HEK293 (cell line): ENCODE measurements around the gene ATG2A.

Experiments used
- CTCF ChIA-PET: fragments of 350-600 bp; formaldehyde crosslinking; extraction: SDS; loops from one replicate; lab custom pipeline; 2021; ENCODE audit warnings: antibody characterized with exemption; lab: Yijun Ruan, JAX
- POLR2A ChIA-PET: fragments of 300-600 bp; formaldehyde crosslinking; extraction: SDS; loops from one replicate; lab custom pipeline; 2020; ENCODE audit warnings: antibody characterized with exemption, inconsistent platforms; lab: Yijun Ruan, JAX
- H3K27ac ChIP-seq: fragments of 200-500 bp; sonication (Bioruptor generic); 2 replicates; pipeline ENCODE4 v1.5.1; 2014; ENCODE audit warnings: low read depth, low read length, control low read depth, inconsistent platforms; ENCODE audit errors: extremely low read depth
- H3K36me3 ChIP-seq, 2 experiments: fragments of 200-500 bp in 1 of 2; sonication (Bioruptor generic) in 1 of 2; 1 replicate in 1 of 2; 2 replicates in 1 of 2; pipeline ENCODE4 v1.5.1; 2014 to 2017; ENCODE audit warnings: inconsistent platforms in 2 of 2, low read length in 2 of 2; ENCODE audit not compliant: control insufficient read depth in 2 of 2, insufficient read depth in 1 of 2
- H3K4me1 ChIP-seq: fragments of 200-500 bp; sonication (Bioruptor generic); 2 replicates; pipeline ENCODE4 v1.5.1; 2014; ENCODE audit warnings: mild to moderate bottlenecking, low read length, inconsistent platforms; ENCODE audit not compliant: control insufficient read depth, insufficient read depth
- H3K4me3 ChIP-seq: 2 replicates; pipeline ENCODE4 v1.5.1; 2011; ENCODE audit warnings: low read depth, mild to moderate bottlenecking, control low read depth, low read length, moderate library complexity
- H3K9me3 ChIP-seq: fragments of 200-500 bp; sonication (Bioruptor generic); 2 replicates; pipeline ENCODE4 v1.5.1; 2014; ENCODE audit warnings: low read depth, low read length, inconsistent platforms; ENCODE audit not compliant: control insufficient read depth, insufficient read depth
- GLI2 ChIP-seq: fragments of 450-650 bp; formaldehyde crosslinking; IDR thresholded peaks from 2 replicates; pipeline ENCODE4; 2017; ENCODE audit warnings: missing biosample characterization, missing genetic modification characterization, low read depth, borderline replicate concordance
- KLF7 ChIP-seq: fragments of 450-650 bp; formaldehyde crosslinking; IDR thresholded peaks from 2 replicates; pipeline ENCODE4 v1.5.1; 2016; ENCODE audit warnings: missing biosample characterization, missing genetic modification characterization, borderline replicate concordance
- SETDB1 ChIP-seq: IDR thresholded peaks from one replicate; pipeline ENCODE4 v1.6.1; 2017; ENCODE audit warnings: mild to moderate bottlenecking, low read length, moderate library complexity, mixed read lengths; ENCODE audit not compliant: insufficient read length
- YY2 ChIP-seq: fragments of 450-650 bp; formaldehyde crosslinking; IDR thresholded peaks from 2 replicates; pipeline ENCODE4 v1.5.1; 2016; ENCODE audit warnings: missing biosample characterization, missing genetic modification characterization
- ZFP41 ChIP-seq: fragments of 450-650 bp; formaldehyde crosslinking; IDR thresholded peaks from 2 replicates; pipeline ENCODE4 v1.5.1; 2016; ENCODE audit warnings: missing biosample characterization, missing genetic modification characterization, borderline replicate concordance
- ZFP69B ChIP-seq: fragments of 450-650 bp; formaldehyde crosslinking; IDR thresholded peaks from 2 replicates; pipeline ENCODE4 v1.5.1; 2016; ENCODE audit warnings: missing biosample characterization, missing genetic modification characterization
- ZIC2 ChIP-seq: fragments of 450-650 bp; formaldehyde crosslinking; IDR thresholded peaks from 2 replicates; pipeline ENCODE4 v1.5.1; 2016; ENCODE audit warnings: missing biosample characterization, missing genetic modification characterization
- ZNF114 ChIP-seq: fragments of 450-650 bp; formaldehyde crosslinking; IDR thresholded peaks from 2 replicates; pipeline ENCODE4 v1.5.0; 2017; ENCODE audit warnings: missing biosample characterization, missing genetic modification characterization
- ZNF121 ChIP-seq: fragments of 450-650 bp; formaldehyde crosslinking; IDR thresholded peaks from 2 replicates; pipeline ENCODE4 v1.5.1; 2016; ENCODE audit warnings: missing biosample characterization, missing genetic modification characterization
- ZNF133 ChIP-seq: fragments of 450-650 bp; formaldehyde crosslinking; IDR thresholded peaks from 2 replicates; pipeline ENCODE4 v1.5.1; 2016; ENCODE audit warnings: missing biosample characterization, missing genetic modification characterization
- ZNF146 ChIP-seq: fragments of 450-650 bp; formaldehyde crosslinking; IDR thresholded peaks from 2 replicates; pipeline ENCODE4 v1.5.1; 2016; ENCODE audit warnings: missing biosample characterization, missing genetic modification characterization
- ZNF169 ChIP-seq: fragments of 450-650 bp; formaldehyde crosslinking; IDR thresholded peaks from 2 replicates; pipeline ENCODE4 v1.5.1; 2016; ENCODE audit warnings: missing biosample characterization, missing genetic modification characterization
- ZNF354C ChIP-seq: fragments of 450-650 bp; formaldehyde crosslinking; IDR thresholded peaks from 2 replicates; pipeline ENCODE4 v1.5.1; 2016; ENCODE audit warnings: missing biosample characterization, missing genetic modification characterization, low read depth, borderline replicate concordance
- ZNF394 ChIP-seq: fragments of 450-650 bp; formaldehyde crosslinking; IDR thresholded peaks from 2 replicates; pipeline ENCODE4 v1.5.1; 2016; ENCODE audit warnings: missing biosample characterization, missing genetic modification characterization, mild to moderate bottlenecking, moderate library complexity, borderline replicate concordance
- ZNF416 ChIP-seq: fragments of 450-650 bp; formaldehyde crosslinking; IDR thresholded peaks from 2 replicates; pipeline ENCODE4 v1.5.1; 2016; ENCODE audit warnings: missing biosample characterization, missing genetic modification characterization
- ZNF433 ChIP-seq: fragments of 450-650 bp; formaldehyde crosslinking; IDR thresholded peaks from 2 replicates; pipeline ENCODE4 v1.5.1; 2016; ENCODE audit warnings: missing biosample characterization, missing genetic modification characterization, low read depth
- ZNF555 ChIP-seq: fragments of 450-650 bp; formaldehyde crosslinking; conservative IDR thresholded peaks from 2 replicates; pipeline ENCODE4 v1.5.1; 2017; ENCODE audit warnings: missing biosample characterization, mild to moderate bottlenecking, missing genetic modification characterization, inconsistent platforms
- ZNF561 ChIP-seq: fragments of 450-650 bp; IDR thresholded peaks from 2 replicates; pipeline ENCODE4 v1.5.1; 2018; ENCODE audit warnings: missing biosample characterization, missing genetic modification characterization, borderline replicate concordance
- ZNF701 ChIP-seq: fragments of 450-650 bp; formaldehyde crosslinking; IDR thresholded peaks from 2 replicates; pipeline ENCODE4 v1.5.1; 2016; ENCODE audit warnings: missing biosample characterization, missing genetic modification characterization
- ZXDB ChIP-seq: fragments of 450-650 bp; formaldehyde crosslinking; IDR thresholded peaks from 2 replicates; pipeline ENCODE4 v1.5.1; 2016; ENCODE audit warnings: missing biosample characterization, missing genetic modification characterization
- TF ChIP-seq, protein P1 (sequence below): fragments of 450-650 bp; formaldehyde crosslinking; IDR thresholded peaks from 2 replicates; pipeline ENCODE4 v1.5.1; 2016; ENCODE audit warnings: missing biosample characterization, missing genetic modification characterization
- TF ChIP-seq, protein P2 (sequence below): fragments of 450-650 bp; formaldehyde crosslinking; IDR thresholded peaks from 2 replicates; pipeline ENCODE4 v1.5.0; 2017; ENCODE audit warnings: missing biosample characterization, missing genetic modification characterization, borderline replicate concordance

The ATG2A gene

DNA sequence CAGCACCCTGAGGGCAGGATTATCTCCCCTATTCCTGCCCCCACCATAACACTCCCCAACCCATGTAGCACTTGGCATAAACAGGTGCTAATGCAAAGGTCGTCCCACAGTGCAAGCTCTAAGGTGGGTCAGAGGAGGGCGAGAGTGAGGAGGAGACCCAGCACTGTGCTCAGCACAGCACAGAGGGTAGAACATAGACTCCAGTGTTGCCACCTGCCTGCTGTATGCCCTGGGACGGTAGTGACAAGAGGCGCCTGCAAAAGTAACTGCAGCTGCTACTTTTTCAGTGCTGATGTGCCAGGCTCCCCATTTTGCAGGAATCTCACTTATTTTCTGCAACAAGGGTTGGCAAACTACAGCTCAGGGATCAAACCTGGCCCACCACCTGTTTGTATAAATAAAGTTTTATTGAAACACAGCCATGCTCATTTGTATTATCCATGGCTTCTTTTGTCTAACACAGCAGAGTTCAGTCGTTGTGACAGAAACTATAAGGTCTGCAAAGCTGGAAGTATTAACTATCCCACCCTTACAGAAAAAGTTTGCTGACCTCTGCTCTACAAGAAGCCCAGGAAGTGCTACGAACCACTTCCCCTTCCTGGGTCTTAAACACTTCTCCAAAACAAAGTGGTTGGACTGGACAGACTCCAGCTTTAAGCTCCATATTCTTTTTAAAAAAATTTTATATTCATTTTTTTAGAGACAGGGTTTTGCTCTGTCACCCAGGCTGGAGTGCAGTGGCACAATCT lies 55.6 kb downstream of the ATG2A start (continued):
- TF ChIP-seq, protein P1, sequence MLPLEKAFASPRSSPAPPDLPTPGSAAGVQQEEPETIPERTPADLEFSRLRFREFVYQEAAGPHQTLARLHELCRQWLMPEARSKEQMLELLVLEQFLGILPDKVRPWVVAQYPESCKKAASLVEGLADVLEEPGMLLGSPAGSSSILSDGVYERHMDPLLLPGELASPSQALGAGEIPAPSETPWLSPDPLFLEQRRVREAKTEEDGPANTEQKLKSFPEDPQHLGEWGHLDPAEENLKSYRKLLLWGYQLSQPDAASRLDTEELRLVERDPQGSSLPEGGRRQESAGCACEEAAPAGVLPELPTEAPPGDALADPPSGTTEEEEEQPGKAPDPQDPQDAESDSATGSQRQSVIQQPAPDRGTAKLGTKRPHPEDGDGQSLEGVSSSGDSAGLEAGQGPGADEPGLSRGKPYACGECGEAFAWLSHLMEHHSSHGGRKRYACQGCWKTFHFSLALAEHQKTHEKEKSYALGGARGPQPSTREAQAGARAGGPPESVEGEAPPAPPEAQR (tag by site-specific recombination), result no peak
- no peak for TF ChIP-seq ZFP69B (tag by site-specific recombination)
- no peak for TF ChIP-seq ZNF555 (tag by site-specific recombination)
- no peak for TF ChIP-seq KLF7
- TF ChIP-seq ZNF701 (tag by site-specific recombination), result no peak
- no peak for TF ChIP-seq ZNF561 (tag by site-specific recombination)
- TF ChIP-seq ZNF146 (tag by site-specific recombination), result no peak
- no peak for TF ChIP-seq ZNF121 (tag by site-specific recombination)
- TF ChIP-seq ZFP41 (tag by site-specific recombination), result no peak
- no peak for TF ChIP-seq ZNF433 (tag by site-specific recombination)
- TF ChIP-seq ZIC2, result no peak
- no peak for TF ChIP-seq YY2 (tag by site-specific recombination)
- TF ChIP-seq, protein P2, sequence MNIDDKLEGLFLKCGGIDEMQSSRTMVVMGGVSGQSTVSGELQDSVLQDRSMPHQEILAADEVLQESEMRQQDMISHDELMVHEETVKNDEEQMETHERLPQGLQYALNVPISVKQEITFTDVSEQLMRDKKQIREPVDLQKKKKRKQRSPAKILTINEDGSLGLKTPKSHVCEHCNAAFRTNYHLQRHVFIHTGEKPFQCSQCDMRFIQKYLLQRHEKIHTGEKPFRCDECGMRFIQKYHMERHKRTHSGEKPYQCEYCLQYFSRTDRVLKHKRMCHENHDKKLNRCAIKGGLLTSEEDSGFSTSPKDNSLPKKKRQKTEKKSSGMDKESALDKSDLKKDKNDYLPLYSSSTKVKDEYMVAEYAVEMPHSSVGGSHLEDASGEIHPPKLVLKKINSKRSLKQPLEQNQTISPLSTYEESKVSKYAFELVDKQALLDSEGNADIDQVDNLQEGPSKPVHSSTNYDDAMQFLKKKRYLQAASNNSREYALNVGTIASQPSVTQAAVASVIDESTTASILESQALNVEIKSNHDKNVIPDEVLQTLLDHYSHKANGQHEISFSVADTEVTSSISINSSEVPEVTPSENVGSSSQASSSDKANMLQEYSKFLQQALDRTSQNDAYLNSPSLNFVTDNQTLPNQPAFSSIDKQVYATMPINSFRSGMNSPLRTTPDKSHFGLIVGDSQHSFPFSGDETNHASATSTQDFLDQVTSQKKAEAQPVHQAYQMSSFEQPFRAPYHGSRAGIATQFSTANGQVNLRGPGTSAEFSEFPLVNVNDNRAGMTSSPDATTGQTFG (tag by site-specific recombination), result no peak
- no peak for TF ChIP-seq ZNF133 (tag by site-specific recombination)
- no peak for TF ChIP-seq GLI2

DNA sequence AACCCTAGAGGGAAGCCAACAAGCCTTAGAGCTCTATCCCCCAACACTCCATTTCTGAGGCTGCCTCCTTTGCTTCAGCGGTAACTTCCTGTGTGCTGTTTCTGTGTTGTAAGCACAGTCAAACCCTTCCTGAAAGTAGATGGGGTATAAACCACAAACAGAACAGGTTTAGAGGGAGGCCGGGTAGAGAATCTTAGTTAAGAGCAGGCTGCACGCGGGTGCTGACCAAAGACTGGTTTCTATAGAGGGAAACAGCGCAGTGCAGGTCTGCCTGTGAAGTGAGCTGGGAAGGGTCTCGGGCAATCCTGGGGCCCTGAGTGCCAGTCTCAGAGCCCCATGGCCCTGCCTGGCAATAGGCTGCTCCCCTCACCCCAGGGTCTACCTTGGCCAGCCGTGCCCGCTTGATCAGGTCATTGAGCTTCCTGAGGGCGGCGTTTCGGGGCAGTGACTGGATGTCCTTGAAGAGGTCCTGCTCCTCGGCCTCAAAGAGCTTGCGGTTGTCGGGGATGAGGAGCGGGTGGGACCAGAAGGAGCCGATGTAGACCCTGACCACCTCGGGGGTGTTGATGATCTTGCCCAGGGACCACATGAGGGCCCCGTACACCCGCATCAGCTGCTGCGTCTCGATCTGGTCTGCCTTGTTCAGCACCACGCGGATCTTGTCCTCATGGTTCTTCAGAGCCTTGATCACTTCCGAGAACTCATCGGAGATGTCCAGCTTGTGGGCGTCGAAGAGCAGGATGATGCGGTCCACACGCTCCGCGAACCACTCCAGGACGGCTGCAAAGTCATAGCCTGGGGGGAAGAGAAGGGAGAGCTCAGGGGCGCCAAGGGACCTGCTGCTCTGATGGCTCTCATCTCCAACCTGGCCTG lies 57.2 kb downstream of the ATG2A start:
- peaks cover 0 to 22% of the 10 kb centered on the region in 2 experiments; a peak in 1 of 3 replicates for H3K36me3 ChIP-seq
- CTCF ChIA-PET, result interaction anchor here (0.6 to 1.4 kb wide), 5 partner anchors 9 to 244 kb away, joined by 3 to 5 read pairs (median 3); no protein-coding TSS in a partner anchor
- no peak overlapping the region for H3K27ac ChIP-seq
- POLR2A ChIA-PET, result interaction anchor here (0.7 to 1.3 kb wide), 3 partner anchors 30 to 1256 kb away, joined by 3 to 4 read pairs (median 3); partner anchors contain the start of genes FAU and MRPL49
- H3K9me3 ChIP-seq, result no peaks in the 10 kb centered on the region
- TF ChIP-seq ZNF354C (tag by site-specific recombination) (no peak), ZNF394 (tag by site-specific recombination) (no peak), SETDB1 (no peak), ZNF114 (tag by site-specific recombination) (no peak), ZXDB (tag by site-specific recombination) (no peak), ZNF416 (no peak), ZNF169 (tag by site-specific recombination) (no peak)
- no peaks in the 10 kb centered on the region for H3K4me1 ChIP-seq
- no peak overlapping the region for H3K4me3 ChIP-seq
